HepG2 (cell line): Measurements from ENCODE around the gene ELOVL6.

Experiments used
- EED ChIP-seq: sonication (generic); formaldehyde crosslinking; IDR thresholded peaks from 2 replicates; pipeline ENCODE4 v1.5.0; 2020; ENCODE audit warnings: mild to moderate bottlenecking, missing genetic modification reagents
- EP300 ChIP-seq, 3 experiments: sonication (generic) in 1 of 3; formaldehyde crosslinking in 1 of 3; IDR thresholded peaks; 2 replicates each; pipeline versions ENCODE4 v1.5.1 to v1.6.1; 2011 to 2020; ENCODE audit warnings: low read depth in 2 of 3, low read length in 2 of 3, borderline replicate concordance in 1 of 3, improper control_type of control experiment in 1 of 3, mild to moderate bottlenecking in 1 of 3, missing genetic modification reagents in 1 of 3, moderate library complexity in 1 of 3
- FOXM1 ChIP-seq: sonication (generic); formaldehyde crosslinking; IDR thresholded peaks from 2 replicates; pipeline ENCODE4 v1.5.0; 2020; ENCODE audit warnings: missing genetic modification reagents
- HNF4A ChIP-seq: sonication (generic); formaldehyde crosslinking; IDR thresholded peaks from 2 replicates; pipeline ENCODE4 v1.4.0; 2020; ENCODE audit warnings: missing genetic modification reagents
- RELA ChIP-seq: sonication (generic); formaldehyde crosslinking; IDR thresholded peaks from 2 replicates; pipeline ENCODE4 v1.4.0; 2020; ENCODE audit warnings: missing genetic modification reagents
- SMC3 ChIP-seq: IDR thresholded peaks from 2 replicates; pipeline ENCODE4 v1.6.1; 2011; ENCODE audit warnings: low read length, improper control_type of control experiment
- ZNF441 ChIP-seq: sonication (generic); formaldehyde crosslinking; IDR thresholded peaks from 2 replicates; pipeline ENCODE4 v1.7.0; 2021; ENCODE audit warnings: missing genetic modification reagents, borderline replicate concordance
- ZNF788 ChIP-seq: sonication (generic); formaldehyde crosslinking; IDR thresholded peaks from 2 replicates; pipeline ENCODE4 v1.5.0; 2020; ENCODE audit warnings: mild to moderate bottlenecking, missing genetic modification reagents, borderline replicate concordance
- TF ChIP-seq, protein P1 (sequence below): sonication (generic); formaldehyde crosslinking; IDR thresholded peaks from 2 replicates; pipeline ENCODE4 v1.5.0; 2020; ENCODE audit warnings: mild to moderate bottlenecking, missing genetic modification reagents, moderate library complexity
- TF ChIP-seq, protein P2 (sequence below): sonication (generic); formaldehyde crosslinking; IDR thresholded peaks from 2 replicates; pipeline ENCODE4 v1.4.0; 2020; ENCODE audit warnings: missing genetic modification reagents, mild to moderate bottlenecking, borderline replicate concordance
- TF ChIP-seq, protein P3 (sequence below): IDR thresholded peaks from 2 replicates; pipeline ENCODE4 v1.6.1; 2016
- TF ChIP-seq, protein P4 (sequence below): fragments of 450-650 bp; IDR thresholded peaks from 2 replicates; pipeline ENCODE4 v1.6.1; 2016
- TF ChIP-seq, protein P5 (sequence below): sonication (generic); formaldehyde crosslinking; IDR thresholded peaks from 2 replicates; pipeline ENCODE4 v1.8.1; 2023; ENCODE audit warnings: mild to moderate bottlenecking, missing genetic modification reagents

DNA sequence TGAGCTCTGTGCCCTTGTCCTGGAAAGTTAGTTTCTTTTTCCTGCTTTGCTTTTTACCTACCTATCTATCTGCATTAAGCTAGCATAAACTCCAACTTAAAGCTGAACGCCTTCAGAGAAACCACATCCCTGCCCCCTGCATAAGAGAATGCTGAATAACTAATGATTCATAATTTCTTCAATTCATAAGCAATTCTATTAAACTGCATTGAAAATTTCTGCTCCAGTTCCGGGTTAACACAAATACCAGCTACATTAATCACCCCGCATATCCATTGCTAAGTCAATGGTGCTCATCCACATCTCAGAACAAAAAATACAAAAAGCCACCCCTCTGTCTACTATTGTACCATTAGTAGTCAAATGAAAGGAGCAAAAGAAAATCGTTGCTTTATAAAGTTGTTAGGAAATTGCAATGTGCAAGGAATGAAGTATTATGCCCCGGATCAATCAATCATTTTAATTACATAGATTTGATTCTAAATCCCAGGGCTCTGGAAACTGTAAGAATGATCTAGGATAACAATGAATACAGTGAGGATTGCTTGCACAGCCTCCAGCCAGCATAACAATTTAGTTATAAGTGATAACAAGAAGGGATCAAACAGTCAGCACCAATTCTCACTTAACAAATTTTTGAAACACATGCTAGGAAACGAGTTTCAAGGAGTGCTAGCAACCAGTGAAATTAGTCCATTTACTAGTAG is 106.8 kb downstream of the ELOVL6 start:
- TF ChIP-seq, protein P1, sequence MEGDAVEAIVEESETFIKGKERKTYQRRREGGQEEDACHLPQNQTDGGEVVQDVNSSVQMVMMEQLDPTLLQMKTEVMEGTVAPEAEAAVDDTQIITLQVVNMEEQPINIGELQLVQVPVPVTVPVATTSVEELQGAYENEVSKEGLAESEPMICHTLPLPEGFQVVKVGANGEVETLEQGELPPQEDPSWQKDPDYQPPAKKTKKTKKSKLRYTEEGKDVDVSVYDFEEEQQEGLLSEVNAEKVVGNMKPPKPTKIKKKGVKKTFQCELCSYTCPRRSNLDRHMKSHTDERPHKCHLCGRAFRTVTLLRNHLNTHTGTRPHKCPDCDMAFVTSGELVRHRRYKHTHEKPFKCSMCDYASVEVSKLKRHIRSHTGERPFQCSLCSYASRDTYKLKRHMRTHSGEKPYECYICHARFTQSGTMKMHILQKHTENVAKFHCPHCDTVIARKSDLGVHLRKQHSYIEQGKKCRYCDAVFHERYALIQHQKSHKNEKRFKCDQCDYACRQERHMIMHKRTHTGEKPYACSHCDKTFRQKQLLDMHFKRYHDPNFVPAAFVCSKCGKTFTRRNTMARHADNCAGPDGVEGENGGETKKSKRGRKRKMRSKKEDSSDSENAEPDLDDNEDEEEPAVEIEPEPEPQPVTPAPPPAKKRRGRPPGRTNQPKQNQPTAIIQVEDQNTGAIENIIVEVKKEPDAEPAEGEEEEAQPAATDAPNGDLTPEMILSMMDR (CRISPR knock-in tag) = no peak
- no peak for TF ChIP-seq HNF4A (CRISPR knock-in tag)
- TF ChIP-seq ZNF788 (CRISPR knock-in tag) = no peak
- no peak for TF ChIP-seq SMC3
- TF ChIP-seq, protein P2, sequence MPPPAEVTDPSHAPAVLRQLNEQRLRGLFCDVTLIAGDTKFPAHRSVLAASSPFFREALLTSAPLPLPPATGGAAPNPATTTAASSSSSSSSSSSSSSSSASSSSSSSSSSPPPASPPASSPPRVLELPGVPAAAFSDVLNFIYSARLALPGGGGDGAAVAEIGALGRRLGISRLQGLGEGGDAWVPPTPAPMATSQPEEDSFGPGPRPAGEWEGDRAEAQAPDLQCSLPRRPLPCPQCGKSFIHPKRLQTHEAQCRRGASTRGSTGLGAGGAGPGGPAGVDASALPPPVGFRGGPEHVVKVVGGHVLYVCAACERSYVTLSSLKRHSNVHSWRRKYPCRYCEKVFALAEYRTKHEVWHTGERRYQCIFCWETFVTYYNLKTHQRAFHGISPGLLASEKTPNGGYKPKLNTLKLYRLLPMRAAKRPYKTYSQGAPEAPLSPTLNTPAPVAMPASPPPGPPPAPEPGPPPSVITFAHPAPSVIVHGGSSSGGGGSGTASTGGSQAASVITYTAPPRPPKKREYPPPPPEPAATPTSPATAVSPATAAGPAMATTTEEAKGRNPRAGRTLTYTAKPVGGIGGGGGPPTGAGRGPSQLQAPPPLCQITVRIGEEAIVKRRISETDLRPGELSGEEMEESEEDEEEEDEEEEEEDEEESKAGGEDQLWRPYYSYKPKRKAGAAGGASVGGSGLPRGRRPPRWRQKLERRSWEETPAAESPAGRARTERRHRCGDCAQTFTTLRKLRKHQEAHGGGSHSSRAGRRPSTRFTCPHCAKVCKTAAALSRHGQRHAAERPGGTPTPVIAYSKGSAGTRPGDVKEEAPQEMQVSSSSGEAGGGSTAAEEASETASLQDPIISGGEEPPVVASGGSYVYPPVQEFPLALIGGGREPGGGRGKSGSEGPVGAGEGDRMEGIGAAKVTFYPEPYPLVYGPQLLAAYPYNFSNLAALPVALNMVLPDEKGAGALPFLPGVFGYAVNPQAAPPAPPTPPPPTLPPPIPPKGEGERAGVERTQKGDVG (CRISPR knock-in tag) = no peak
- TF ChIP-seq EED (CRISPR knock-in tag) = no peak
- TF ChIP-seq FOXM1 (CRISPR knock-in tag) = no peak
- TF ChIP-seq, protein P3, sequence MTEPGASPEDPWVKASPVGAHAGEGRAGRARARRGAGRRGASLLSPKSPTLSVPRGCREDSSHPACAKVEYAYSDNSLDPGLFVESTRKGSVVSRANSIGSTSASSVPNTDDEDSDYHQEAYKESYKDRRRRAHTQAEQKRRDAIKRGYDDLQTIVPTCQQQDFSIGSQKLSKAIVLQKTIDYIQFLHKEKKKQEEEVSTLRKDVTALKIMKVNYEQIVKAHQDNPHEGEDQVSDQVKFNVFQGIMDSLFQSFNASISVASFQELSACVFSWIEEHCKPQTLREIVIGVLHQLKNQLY (CRISPR knock-in tag) = no peak
- no peak for TF ChIP-seq RELA (CRISPR knock-in tag)
- TF ChIP-seq, protein P4, sequence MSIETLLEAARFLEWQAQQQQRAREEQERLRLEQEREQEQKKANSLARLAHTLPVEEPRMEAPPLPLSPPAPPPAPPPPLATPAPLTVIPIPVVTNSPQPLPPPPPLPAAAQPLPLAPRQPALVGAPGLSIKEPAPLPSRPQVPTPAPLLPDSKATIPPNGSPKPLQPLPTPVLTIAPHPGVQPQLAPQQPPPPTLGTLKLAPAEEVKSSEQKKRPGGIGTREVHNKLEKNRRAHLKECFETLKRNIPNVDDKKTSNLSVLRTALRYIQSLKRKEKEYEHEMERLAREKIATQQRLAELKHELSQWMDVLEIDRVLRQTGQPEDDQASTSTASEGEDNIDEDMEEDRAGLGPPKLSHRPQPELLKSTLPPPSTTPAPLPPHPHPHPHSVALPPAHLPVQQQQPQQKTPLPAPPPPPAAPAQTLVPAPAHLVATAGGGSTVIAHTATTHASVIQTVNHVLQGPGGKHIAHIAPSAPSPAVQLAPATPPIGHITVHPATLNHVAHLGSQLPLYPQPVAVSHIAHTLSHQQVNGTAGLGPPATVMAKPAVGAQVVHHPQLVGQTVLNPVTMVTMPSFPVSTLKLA = no peak
- no peak for TF ChIP-seq ZNF441
- no peak for TF ChIP-seq EP300 (IDR thresholded peaks at IDR 0.05; ENCODE audit: low read depth in 2 of 2, low read length in 2 of 2)
- TF ChIP-seq EP300 (CRISPR knock-in tag; IDR thresholded peaks at IDR 0.05; ENCODE audit: borderline replicate concordance) = no peak
- TF ChIP-seq, protein P5, sequence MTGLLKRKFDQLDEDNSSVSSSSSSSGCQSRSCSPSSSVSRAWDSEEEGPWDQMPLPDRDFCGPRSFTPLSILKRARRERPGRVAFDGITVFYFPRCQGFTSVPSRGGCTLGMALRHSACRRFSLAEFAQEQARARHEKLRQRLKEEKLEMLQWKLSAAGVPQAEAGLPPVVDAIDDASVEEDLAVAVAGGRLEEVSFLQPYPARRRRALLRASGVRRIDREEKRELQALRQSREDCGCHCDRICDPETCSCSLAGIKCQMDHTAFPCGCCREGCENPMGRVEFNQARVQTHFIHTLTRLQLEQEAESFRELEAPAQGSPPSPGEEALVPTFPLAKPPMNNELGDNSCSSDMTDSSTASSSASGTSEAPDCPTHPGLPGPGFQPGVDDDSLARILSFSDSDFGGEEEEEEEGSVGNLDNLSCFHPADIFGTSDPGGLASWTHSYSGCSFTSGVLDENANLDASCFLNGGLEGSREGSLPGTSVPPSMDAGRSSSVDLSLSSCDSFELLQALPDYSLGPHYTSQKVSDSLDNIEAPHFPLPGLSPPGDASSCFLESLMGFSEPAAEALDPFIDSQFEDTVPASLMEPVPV (CRISPR knock-in tag) = no peak
